Esophagus muscularis mucosa (tissue), 4 donors: ENCODE data around the gene PPME1. TPM values are rescaled to one million over a fixed set of nuclear protein-coding genes. Genes with fewer than 3 reads are reported as not detected.
A peak's percentile ranks its signal among the peaks of the same experiment; 100 is the strongest.

Experiments used
- DNase-seq: peaks from one replicate; pipeline ENCODE4 v3.0.0-alpha.2; 2017; ENCODE audit errors: extremely low spot score
- H3K27ac ChIP-seq, 4 donors: fragments of 200-600 bp; sonication (generic); replicated peaks in 1 of 4; 1 replicate in 3 of 4; 2 replicates in 1 of 4; pipeline ENCODE4 v1.5.1; 2016 to 2019; ENCODE audit warnings: mild to moderate bottlenecking in 1 of 4
- H3K27me3 ChIP-seq, 4 donors: fragments of 200-600 bp; sonication (generic); one replicate each; pipeline versions ENCODE4 v1.5.1 to v1.6.0; 2016 to 2019
- H3K36me3 ChIP-seq, 4 donors: fragments of 200-600 bp; sonication (generic); one replicate each; pipeline ENCODE4 v1.5.1; 2016 to 2019
- H3K4me1 ChIP-seq, 4 donors: fragments of 200-600 bp; sonication (generic); one replicate each; pipeline ENCODE4 v1.5.1; 2016 to 2019
- H3K4me3 ChIP-seq, 4 donors: fragments of 200-600 bp; sonication (generic); 1 replicate in 2 of 4; 2 replicates in 2 of 4; pipeline ENCODE4 v1.5.1; 2016 to 2019; ENCODE audit warnings: mild to moderate bottlenecking in 4 of 4, moderate library complexity in 1 of 4
- H3K9me3 ChIP-seq, 4 donors: fragments of 200-600 bp; sonication (generic); 1 replicate in 3 of 4; 2 replicates in 1 of 4; pipeline ENCODE4 v1.5.1; 2016 to 2019
- EP300 ChIP-seq: sonication (generic); formaldehyde crosslinking; IDR thresholded peaks from one replicate; pipeline ENCODE4 v1.6.1; 2017; ENCODE audit warnings: antibody characterized with exemption
- POLR2A ChIP-seq: fragments of 450-650 bp; IDR thresholded peaks from one replicate; pipeline ENCODE4 v1.6.1; 2017; ENCODE audit warnings: antibody characterized with exemption, moderate library complexity, mild to moderate bottlenecking, low read depth
- POLR2AphosphoS5 ChIP-seq, 2 donors: sonication (generic); formaldehyde crosslinking; IDR thresholded peaks; one replicate each; pipeline ENCODE4 v1.6.1; 2017; ENCODE audit warnings: antibody characterized with exemption in 2 of 2
- WGBS: methylation state at CpG from one replicate; pipeline ENCODE4 v1.1.5; 2018; 5-methylcytosine and 5-hydroxymethylcytosine counted together
- intact Hi-C: fragments of 100-400 bp; cut with DNase I; formaldehyde crosslinking; loops from one replicate; pipeline ENCODE4 v1.15.1; 2023
- total RNA-seq, 4 donors: library from RNA; depleted of rRNA; stranded (reverse); fragments of >200 nt; gene quantifications; one replicate each; pipeline versions ENCODE4 v1.1.0 to v1.2.1, GENCODE V29; 2016
- TF ChIP-seq, protein P1 (sequence below), 3 experiments: fragments of 200-600 bp in 2 of 3; fragments of 450-650 bp in 1 of 3; sonication (generic) in 2 of 3; IDR thresholded peaks; one replicate each; pipeline ENCODE4 v1.5.1; 2017 to 2019; ENCODE audit warnings: antibody characterized with exemption in 3 of 3, mild to moderate bottlenecking in 2 of 3, moderate library complexity in 1 of 3

The PPME1 gene
- total RNA-seq, 4 donors from 2014 or later = 25.3 to 45.2 (median 31.0) TPM

GRCh38 chr11:74249496-74249895, 78.4 kb downstream of the PPME1 start:
- 90% methylated on average over 2 of the region's 2 CpGs for WGBS
- H3K27me3 ChIP-seq = no peaks in the 10 kb centered on the region
- intact Hi-C loops = no loop called here
- no peak overlapping the region for H3K27ac ChIP-seq
- no peaks in the 10 kb centered on the region for H3K9me3 ChIP-seq
- DNase-seq = no peak
- H3K4me3 ChIP-seq = no peak overlapping the region
- TF ChIP-seq POLR2AphosphoS5 (IDR thresholded peaks at IDR 0.05) = no peak
- no peak for TF ChIP-seq EP300
- TF ChIP-seq, protein P1, sequence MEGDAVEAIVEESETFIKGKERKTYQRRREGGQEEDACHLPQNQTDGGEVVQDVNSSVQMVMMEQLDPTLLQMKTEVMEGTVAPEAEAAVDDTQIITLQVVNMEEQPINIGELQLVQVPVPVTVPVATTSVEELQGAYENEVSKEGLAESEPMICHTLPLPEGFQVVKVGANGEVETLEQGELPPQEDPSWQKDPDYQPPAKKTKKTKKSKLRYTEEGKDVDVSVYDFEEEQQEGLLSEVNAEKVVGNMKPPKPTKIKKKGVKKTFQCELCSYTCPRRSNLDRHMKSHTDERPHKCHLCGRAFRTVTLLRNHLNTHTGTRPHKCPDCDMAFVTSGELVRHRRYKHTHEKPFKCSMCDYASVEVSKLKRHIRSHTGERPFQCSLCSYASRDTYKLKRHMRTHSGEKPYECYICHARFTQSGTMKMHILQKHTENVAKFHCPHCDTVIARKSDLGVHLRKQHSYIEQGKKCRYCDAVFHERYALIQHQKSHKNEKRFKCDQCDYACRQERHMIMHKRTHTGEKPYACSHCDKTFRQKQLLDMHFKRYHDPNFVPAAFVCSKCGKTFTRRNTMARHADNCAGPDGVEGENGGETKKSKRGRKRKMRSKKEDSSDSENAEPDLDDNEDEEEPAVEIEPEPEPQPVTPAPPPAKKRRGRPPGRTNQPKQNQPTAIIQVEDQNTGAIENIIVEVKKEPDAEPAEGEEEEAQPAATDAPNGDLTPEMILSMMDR (IDR thresholded peaks at IDR 0.05) = no peak
- TF ChIP-seq POLR2A = no peak
- no peaks in the 10 kb centered on the region for H3K4me1 ChIP-seq
- peaks cover 32 to 89% (median 79%) of the 10 kb centered on the region in 4 donors for H3K36me3 ChIP-seq

DNA sequence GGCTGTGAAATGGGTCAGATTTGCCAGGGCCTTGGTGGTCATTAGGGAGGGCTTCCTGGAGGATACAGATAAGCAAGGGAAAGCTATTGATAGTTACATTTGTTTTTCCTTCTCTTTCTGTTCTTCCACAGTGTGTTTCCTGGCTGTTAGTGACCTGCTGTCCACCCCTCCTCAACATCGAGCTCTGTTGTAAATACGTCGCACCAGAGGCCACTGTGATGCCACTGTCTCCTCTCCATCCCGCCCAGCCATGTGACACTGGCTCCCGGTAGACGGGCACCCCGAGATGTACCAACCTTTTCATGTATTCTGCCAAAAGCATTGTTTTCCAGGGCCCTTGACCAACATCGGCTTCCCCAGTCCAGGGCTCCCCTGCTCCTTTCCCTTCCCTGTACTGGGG, 82.3 kb downstream of the PPME1 start:
- Histone ChIP-seq H3K36me3 (peaks cover 31 to 69% (median 63%) of the 10 kb centered on the region in 4 donors), H3K4me1 (peaks cover 0 to 22% (median 15%) of the 10 kb centered on the region in 4 donors), H3K9me3 (no peaks in the 10 kb centered on the region), H3K27me3 (no peaks in the 10 kb centered on the region), H3K4me3 (no peak overlapping the region), H3K27ac (no peak overlapping the region)
- intact Hi-C loops = loop anchor here (10.0 kb wide), 1 partner anchor 321 kb away; no protein-coding TSS in a partner anchor
- DNase-seq = peak; percentile 66
- WGBS = 78% methylated on average over 8 of the region's 8 CpGs
- TF ChIP-seq, protein P1 (IDR thresholded peaks at IDR 0.05) = no peak
- no peak for TF ChIP-seq EP300
- TF ChIP-seq POLR2A = no peak
- TF ChIP-seq POLR2AphosphoS5 (IDR thresholded peaks at IDR 0.05) = no peak

DNA sequence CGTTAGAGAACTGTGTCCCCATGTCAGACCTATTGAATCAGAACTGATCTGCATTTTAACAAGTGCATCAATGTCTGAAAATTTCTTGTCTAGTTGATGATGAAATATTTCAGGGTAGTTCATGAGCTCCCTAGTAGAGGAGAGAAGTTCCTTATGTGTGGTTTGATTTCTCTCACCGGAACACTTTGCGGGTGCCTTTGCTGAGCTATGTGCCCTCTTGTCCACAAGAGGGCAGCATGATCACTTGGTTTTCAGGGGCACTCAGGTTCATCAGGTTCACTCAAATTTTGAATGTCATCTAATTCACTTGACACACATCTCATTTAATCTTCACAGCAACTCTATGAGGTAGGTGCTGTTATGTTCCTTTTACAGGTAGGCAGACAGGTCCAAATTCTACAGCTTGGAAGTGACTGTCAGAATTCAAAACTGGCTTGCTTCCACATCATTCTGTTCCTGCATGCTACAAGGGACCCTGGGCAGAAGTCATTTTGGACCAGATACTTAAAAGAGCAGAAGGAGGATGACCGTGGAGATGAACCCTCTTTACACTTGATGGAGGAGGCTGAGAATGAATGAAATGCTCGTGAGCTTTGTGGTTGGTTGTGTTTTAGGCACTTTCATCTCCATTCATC, 84.8 kb downstream of the PPME1 start:
- DNase-seq = peak; percentile 84
- WGBS = 42% methylated on average over 5 of the region's 5 CpGs
- H3K9me3 ChIP-seq = no peaks in the 10 kb centered on the region
- intact Hi-C loops = loop anchor here (2.0 to 10.0 kb wide), 4 partner anchors 63 to 319 kb away; no protein-coding TSS in a partner anchor
- no peak overlapping the region for H3K27ac ChIP-seq
- TF ChIP-seq EP300 (no peak), POLR2AphosphoS5 (IDR thresholded peaks at IDR 0.05) (peak; percentile 26 to 33)
- TF ChIP-seq, protein P1 (IDR thresholded peaks at IDR 0.05) = peak; percentile 92 to 94 (median 94)
- peaks cover 25 to 44% (median 42%) of the 10 kb centered on the region in 4 donors for H3K36me3 ChIP-seq
- H3K27me3 ChIP-seq = no peaks in the 10 kb centered on the region
- H3K4me1 ChIP-seq = peaks cover 0 to 24% (median 18%) of the 10 kb centered on the region in 4 donors
- no peak overlapping the region for H3K4me3 ChIP-seq

DNA sequence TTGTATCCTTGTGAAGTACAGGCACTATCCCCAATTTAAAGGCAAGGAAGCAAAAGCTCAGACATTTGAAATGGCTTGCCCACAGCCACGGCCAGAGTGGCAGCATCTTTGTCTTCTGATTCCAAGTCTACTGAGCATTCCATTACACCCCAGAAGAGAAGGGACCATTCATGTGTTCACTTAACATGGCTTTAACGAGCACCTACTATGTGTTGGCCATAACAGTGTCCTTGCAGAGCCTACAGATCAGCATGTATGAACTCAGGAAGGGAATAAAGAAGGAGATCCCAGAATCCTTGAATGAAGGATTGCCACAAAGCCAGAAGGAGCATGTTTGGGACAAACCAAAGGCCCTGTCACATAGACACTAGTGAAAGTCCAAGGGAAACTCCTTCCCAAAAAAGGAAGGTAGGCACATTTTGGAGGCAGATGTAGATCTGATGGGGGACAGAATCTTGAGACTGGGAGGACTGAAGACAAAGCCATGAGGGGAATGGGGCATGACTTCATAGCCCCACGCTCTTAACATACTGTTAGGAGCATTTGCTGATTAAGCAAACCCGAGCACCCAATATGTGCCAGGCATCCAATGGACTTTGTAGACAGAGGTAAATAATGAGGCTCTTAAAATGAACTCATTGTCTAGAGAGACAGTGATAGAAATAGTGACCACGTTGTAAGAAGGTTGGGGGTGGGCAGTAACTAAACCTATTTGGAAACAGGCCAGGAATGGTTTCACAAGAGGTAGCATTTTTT, 85.5 kb downstream of the PPME1 start:
- Histone ChIP-seq H3K36me3 (peaks cover 18 to 37% (median 35%) of the 10 kb centered on the region in 4 donors), H3K4me1 (peaks cover 0 to 24% (median 18%) of the 10 kb centered on the region in 4 donors), H3K9me3 (no peaks in the 10 kb centered on the region), H3K27me3 (no peaks in the 10 kb centered on the region), H3K4me3 (no peak overlapping the region), H3K27ac (no peak overlapping the region)
- WGBS = 90% methylated on average over 5 of the region's 5 CpGs
- peak; percentile 80 for DNase-seq
- intact Hi-C loops = loop anchor here (2.0 to 10.0 kb wide), 2 partner anchors 62 to 318 kb away; no protein-coding TSS in a partner anchor
- no peak for TF ChIP-seq EP300
- TF ChIP-seq POLR2AphosphoS5 (IDR thresholded peaks at IDR 0.05) = no peak
- TF ChIP-seq, protein P1 (IDR thresholded peaks at IDR 0.05) = no peak
- TF ChIP-seq POLR2A = no peak
